Neural crest cell (in vitro differentiated cells): ENCODE data around the gene ADRA2A. TPM values are rescaled to one million over a fixed set of nuclear protein-coding genes. Genes with fewer than 3 reads are reported as not detected.

Experiments
- DNase-seq: peaks from one replicate; pipeline ENCODE4 v3.0.0; 2021; ENCODE audit warnings: low read depth, mixed read lengths, low spot score
- H3K27ac Mint-ChIP-seq: one replicate; pipeline ENCODE4 v1.8.0; 2021; ENCODE audit warnings: mild to moderate bottlenecking, mixed read lengths; ENCODE audit not compliant: unreplicated experiment
- H3K27me3 Mint-ChIP-seq: 2 replicates; pipeline ENCODE4 v1.8.0; 2021; ENCODE audit warnings: low read depth, mild to moderate bottlenecking, mixed read lengths
- H3K36me3 Mint-ChIP-seq: 2 replicates; pipeline ENCODE4 v1.8.0; 2021; ENCODE audit warnings: low read depth, mild to moderate bottlenecking, mixed read lengths
- H3K4me1 Mint-ChIP-seq: 2 replicates; pipeline ENCODE4 v1.8.0; 2021; ENCODE audit warnings: mixed read lengths
- H3K4me3 Mint-ChIP-seq: one replicate; pipeline ENCODE4 v1.8.0; 2021; ENCODE audit warnings: mild to moderate bottlenecking, mixed read lengths
- H3K9me3 Mint-ChIP-seq: 2 replicates; pipeline ENCODE4 v1.8.0; 2021; ENCODE audit warnings: mixed read lengths
- total RNA-seq: library from RNA; stranded (reverse); gene quantifications from 2 replicates; pipeline ENCODE4 v1.2.1, GENCODE V29; 2021
- TF ChIP-seq, protein P1 (sequence below): fragments of 200-600 bp; sonication (generic); conservative IDR thresholded peaks from 2 replicates; pipeline ENCODE4 v1.5.0; 2021; ENCODE audit warnings: antibody characterized with exemption, mild to moderate bottlenecking

ADRA2A gene
- total RNA-seq, 1 donor from 2014 or later, result 0.14 TPM

DNA sequence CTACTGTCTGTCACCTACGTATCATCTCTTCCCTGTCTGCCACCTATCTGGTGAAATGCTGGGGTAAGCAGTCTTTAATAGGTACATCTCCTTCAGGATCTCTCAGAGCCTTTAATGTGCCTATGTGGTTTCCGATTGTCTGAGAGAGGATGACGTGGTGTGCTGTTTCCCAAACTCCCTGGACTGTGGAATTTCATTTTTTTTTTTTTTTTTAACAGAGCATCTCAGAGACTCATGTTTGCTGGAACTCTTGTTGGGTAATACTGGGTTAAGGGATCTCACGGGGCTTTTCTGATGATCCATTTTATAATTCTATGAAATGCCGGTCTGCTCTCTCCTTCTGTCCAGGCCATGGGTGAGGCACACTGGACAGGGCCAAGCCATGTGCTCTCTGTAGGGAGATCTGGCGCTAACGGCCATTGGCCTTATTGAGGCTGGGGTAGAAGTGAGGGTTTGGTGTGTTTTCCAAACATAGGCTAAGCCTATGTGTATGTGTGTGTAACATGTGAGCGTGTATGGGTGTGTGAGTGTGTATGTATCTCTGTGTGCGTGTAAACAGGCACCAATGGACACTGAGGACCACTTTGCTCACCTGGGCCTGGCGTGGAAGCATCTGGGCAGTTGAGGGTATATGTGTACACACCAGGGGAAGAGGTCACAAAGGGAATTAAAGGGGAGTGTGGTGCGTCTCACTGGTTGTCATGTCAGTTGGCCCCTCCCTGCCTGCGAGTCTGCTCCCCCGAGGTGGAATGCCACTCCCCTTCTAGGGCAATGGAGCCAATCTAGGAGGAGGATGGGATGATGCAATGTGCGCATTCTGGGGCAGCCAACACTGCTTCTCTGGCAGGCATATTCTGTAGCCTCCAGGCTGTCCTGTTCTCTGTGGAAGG, 7.8 kb downstream of the ADRA2A start:
- no peaks in the 10 kb centered on the region for H3K4me1 Mint-ChIP-seq

DNA sequence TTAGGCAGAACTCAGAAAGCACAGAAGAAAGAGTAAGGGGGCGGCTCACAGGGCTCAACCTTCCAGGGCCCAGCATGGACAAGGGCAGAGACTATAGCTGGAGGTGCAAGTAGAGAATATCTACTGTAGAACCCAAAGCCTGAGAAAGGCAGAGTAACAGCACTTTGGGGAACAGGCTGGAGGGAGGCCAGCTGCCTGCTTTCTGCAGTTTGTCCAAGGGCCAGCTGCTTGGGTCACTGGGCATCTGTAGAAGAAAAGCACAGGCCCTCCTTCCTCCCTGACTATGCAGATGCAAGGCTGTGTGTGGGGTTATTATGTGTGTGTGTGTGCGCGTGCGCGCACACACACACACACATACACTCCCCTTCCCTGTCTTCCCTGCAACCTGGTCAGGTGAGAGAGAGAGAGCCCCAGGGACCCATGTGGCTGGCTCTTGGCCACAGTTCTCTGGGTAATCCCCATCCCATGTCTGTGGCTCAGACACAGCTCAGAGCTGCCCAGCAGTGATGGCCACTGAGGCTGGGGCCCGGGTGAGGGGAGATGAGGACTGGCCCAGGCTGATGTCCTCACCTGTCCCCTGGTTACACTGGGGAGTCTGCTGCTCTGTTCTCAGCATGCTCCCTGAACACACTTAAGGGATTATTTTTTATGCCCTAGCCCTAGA, 9.0 kb downstream of the ADRA2A start:
- H3K4me1 Mint-ChIP-seq, result no peaks in the 10 kb centered on the region
- H3K4me3 Mint-ChIP-seq, result no peak overlapping the region
- TF ChIP-seq, protein P1, sequence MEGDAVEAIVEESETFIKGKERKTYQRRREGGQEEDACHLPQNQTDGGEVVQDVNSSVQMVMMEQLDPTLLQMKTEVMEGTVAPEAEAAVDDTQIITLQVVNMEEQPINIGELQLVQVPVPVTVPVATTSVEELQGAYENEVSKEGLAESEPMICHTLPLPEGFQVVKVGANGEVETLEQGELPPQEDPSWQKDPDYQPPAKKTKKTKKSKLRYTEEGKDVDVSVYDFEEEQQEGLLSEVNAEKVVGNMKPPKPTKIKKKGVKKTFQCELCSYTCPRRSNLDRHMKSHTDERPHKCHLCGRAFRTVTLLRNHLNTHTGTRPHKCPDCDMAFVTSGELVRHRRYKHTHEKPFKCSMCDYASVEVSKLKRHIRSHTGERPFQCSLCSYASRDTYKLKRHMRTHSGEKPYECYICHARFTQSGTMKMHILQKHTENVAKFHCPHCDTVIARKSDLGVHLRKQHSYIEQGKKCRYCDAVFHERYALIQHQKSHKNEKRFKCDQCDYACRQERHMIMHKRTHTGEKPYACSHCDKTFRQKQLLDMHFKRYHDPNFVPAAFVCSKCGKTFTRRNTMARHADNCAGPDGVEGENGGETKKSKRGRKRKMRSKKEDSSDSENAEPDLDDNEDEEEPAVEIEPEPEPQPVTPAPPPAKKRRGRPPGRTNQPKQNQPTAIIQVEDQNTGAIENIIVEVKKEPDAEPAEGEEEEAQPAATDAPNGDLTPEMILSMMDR, result no peak
- peaks cover 31% of the 10 kb centered on the region for H3K27me3 Mint-ChIP-seq
- H3K27ac Mint-ChIP-seq, result no peak overlapping the region
- H3K9me3 Mint-ChIP-seq, result no peaks in the 10 kb centered on the region
- H3K36me3 Mint-ChIP-seq, result no peaks in the 10 kb centered on the region
- DNase-seq, result no peak

More for the DNA sequence above, 7.8 kb downstream of the ADRA2A start:
- no peak overlapping the region for H3K27ac Mint-ChIP-seq
- peaks cover 35% of the 10 kb centered on the region for H3K27me3 Mint-ChIP-seq
- no peaks in the 10 kb centered on the region for H3K9me3 Mint-ChIP-seq
- H3K36me3 Mint-ChIP-seq, result no peaks in the 10 kb centered on the region
- H3K4me3 Mint-ChIP-seq, result no peak overlapping the region
- DNase-seq, result no peak
- TF ChIP-seq, protein P1, result no peak

DNA sequence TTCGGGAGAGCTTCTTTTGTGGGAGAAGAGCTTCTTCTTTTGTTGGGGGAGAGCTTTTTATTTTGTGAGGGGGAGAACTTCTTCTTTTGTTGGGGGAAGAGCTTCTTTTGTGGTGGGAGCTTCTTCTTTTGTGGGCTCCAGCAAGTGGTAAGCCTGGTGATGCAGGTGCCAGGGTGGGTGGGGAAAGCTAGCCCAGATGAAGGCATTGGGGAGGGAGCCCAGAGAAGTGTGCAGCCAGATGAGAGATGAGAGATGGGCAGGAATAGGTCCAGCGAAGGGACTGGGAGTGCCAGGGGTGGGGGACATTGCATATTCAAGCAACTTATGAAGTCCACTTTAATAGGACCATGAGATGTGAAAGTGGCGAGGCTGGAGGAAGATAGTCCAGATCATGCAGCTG, 9.7 kb downstream of the ADRA2A start:
- no peaks in the 10 kb centered on the region for H3K4me1 Mint-ChIP-seq
- TF ChIP-seq, protein P1, result no peak
- peaks cover 27% of the 10 kb centered on the region for H3K27me3 Mint-ChIP-seq
- no peaks in the 10 kb centered on the region for H3K9me3 Mint-ChIP-seq
- no peak for DNase-seq
- H3K27ac Mint-ChIP-seq, result no peak overlapping the region
- no peak overlapping the region for H3K4me3 Mint-ChIP-seq
- H3K36me3 Mint-ChIP-seq, result no peaks in the 10 kb centered on the region

DNA sequence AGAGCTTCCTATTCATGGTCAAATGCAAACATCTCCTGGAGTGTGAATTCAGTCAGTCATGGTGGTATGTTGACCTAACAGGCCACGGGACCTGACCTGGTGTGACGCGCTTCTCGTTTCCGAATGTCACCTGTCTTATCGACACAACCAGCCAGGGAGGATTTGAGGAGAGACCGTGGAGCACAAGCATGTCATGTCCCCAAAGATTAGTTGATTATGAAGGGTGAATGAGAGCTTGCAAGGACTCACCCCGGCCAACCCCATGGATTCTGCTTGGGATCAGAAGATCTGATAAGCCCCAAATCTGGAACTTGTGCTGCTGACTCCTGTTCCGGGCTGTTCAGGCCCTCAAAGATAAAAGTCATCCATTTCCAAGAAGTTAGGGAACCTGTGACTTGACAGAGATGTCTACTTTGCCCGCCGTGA, 10.5 kb downstream of the ADRA2A start:
- H3K27ac Mint-ChIP-seq, result no peak overlapping the region
- H3K27me3 Mint-ChIP-seq, result peaks cover 28% of the 10 kb centered on the region
- H3K4me1 Mint-ChIP-seq, result no peaks in the 10 kb centered on the region
- TF ChIP-seq, protein P1, result no peak
- DNase-seq, result no peak
- H3K4me3 Mint-ChIP-seq, result no peak overlapping the region
- H3K36me3 Mint-ChIP-seq, result no peaks in the 10 kb centered on the region
- no peaks in the 10 kb centered on the region for H3K9me3 Mint-ChIP-seq

DNA sequence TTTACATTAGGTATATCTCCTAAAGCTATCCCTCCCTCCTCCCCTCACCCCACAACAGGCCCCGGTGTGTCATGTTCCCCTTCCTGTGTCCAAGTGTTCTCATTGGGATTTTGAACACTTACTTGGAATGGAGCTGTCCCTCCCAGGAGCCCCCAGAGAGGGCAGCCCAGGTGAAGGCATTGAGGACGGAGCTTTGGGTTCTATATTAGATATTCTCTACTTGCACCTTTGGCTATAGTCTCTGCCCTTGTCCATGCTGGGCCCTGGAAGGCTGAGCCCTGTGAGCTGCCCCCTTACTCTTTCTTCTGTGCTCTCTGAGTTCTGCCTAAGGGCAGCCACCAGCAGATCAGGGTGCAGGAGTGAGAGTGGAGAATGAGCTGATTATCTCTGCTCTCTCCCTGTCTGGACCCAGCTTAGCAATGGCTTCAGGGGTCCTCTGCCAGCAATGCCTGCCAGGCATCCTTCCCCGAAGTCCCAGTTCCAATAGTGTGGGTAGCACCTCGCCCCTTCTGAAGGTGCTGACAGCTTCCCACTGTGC, 11.2 kb downstream of the ADRA2A start:
- Mint-ChIP-seq H3K36me3 (no peaks in the 10 kb centered on the region), H3K27me3 (peaks cover 31% of the 10 kb centered on the region), H3K27ac (no peak overlapping the region), H3K9me3 (no peaks in the 10 kb centered on the region), H3K4me3 (no peak overlapping the region), H3K4me1 (no peaks in the 10 kb centered on the region)
- DNase-seq, result no peak
- TF ChIP-seq, protein P1, result no peak
